GM12874 (cell line): ENCODE results near the gene CRLF3.

ENCODE experiments used
- CTCF ChIP-seq: IDR thresholded peaks from 2 replicates; pipeline ENCODE4 v1.5.1; 2011; ENCODE audit warnings: low read depth, mild to moderate bottlenecking, control low read depth, low read length, moderate library complexity; ENCODE audit not compliant: insufficient read depth

CRLF3 gene

GRCh38 chr17:30823421-30823820 lies 1.1 kb downstream of the CRLF3 start:
- no peak for TF ChIP-seq CTCF

GRCh38 chr17:30821871-30822723 lies 2.4 kb downstream of the CRLF3 start:
- TF ChIP-seq CTCF = no peak

DNA sequence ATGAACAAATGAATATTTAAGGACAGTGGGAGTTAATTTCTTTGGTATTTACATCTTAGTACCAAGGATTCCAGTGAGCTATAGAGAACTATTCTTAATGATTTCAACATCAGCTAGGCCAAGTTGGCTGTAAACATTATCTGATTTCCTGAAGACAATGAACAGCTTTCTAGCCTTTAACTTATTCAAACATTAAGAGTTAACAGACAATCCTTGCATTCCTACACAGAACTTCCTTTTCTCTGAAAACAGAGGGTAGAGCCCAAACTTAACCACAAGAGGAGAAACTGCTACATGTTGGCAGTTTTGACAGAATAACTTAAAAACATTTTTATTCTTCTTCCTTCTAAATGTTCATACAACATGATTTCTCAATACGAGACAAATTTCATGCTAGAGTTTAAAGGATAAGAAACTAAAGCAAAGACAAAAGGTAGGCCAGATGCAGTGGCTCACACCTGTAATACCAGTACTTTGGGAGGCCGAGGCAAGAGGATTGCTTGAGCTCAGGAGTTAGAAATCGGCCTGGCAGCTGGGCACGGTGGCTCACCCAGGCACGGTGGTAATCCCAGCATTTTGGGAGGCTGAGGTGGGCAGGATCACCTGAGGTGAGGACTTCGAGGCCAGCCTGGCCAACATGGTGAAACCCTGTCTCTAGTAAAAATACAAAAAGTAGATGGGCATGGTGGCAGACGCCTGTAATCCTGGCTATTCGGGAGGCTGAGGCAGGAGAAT lies 4.4 kb downstream of the CRLF3 start:
- TF ChIP-seq CTCF = no peak

- no peak for TF ChIP-seq CTCF
Measured at GRCh38 chr17:30816165-30816564, 8.3 kb downstream of the CRLF3 start.

- no peak for TF ChIP-seq CTCF
Measured at GRCh38 chr17:30812218-30813177, 12.0 kb downstream of the CRLF3 start.

- no peak for TF ChIP-seq CTCF
Measured at GRCh38 chr17:30809867-30810266, 14.6 kb downstream of the CRLF3 start.

GRCh38 chr17:30808785-30809286 lies 15.7 kb downstream of the CRLF3 start:
- TF ChIP-seq CTCF = no peak
